Omental fat pad (tissue), 4 donors: ENCODE measurements around the gene ZNF786. TPM values are rescaled to one million over a fixed set of nuclear protein-coding genes. Genes with fewer than 3 reads are reported as not detected.
"Not testable (repeated sequence)": the region's sequence is repeated elsewhere in the genome, so short reads cannot be mapped to it uniquely, and the experiment has no call there.

ENCODE experiments used
- ATAC-seq: fragments of 150-250 bp; one replicate; pipeline ENCODE4 v1.9.1; 2016; ENCODE audit warnings: mild to moderate bottlenecking, moderate library complexity; ENCODE audit not compliant: low FRiP score
- DNase-seq: peaks from one replicate; pipeline ENCODE4 v3.0.0-alpha.2; 2019; ENCODE audit warnings: low spot score
- total RNA-seq, 4 donors: library from RNA; depleted of rRNA; stranded (reverse); fragments of >200 nt; gene quantifications; one replicate each; pipeline ENCODE4 v1.1.0, GENCODE V29; 2016
- TF ChIP-seq, protein P1 (sequence below), 3 donors: fragments of 450-650 bp; IDR thresholded peaks; one replicate each; pipeline ENCODE4 v1.5.1; 2016 to 2017; ENCODE audit warnings: antibody characterized with exemption in 3 of 3, mild to moderate bottlenecking in 3 of 3, moderate library complexity in 2 of 3

Gene ZNF786
- total RNA-seq, 4 donors from 2014 or later, result 3.0 to 6.0 (median 3.9) TPM

DNA sequence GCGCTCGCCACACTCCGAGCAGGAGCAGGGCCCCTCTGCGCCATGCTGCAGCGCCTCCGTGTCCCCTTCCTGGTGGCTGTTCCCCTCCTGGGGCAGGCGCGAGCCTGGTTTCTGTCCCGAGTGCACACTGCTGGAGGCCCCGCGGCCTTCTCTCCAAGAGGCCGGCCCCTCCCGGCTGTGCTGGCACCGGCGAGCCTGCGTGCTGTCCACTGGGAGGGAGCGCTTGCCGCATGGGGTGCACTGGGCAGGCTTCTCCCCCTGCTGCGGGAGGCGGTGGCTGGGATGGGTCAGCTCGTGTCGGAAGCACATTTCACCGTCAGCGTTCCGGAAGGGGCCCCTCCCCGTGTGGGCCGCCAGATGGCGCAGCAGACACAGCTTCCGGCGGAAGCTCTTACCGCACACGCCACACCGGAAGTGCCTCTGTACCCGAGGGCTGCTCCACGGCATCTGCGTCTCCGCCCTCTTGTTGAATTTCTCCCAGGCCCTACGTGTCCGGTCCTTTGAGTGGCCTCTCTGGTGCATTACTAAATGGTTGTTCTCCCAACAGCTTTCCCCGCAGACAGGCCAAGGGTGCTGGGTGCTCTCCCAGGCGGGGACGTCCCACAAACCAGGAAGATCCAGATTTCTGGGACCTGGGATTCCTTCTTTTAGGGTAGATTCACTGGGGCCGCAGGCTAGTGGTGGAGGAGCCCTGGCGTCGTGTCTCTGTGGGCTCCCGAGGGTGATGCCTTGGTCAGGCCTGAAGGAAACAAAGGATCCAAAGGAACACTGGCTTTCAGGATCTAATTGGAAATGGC lies 18.7 kb downstream of the ZNF786 start:
- TF ChIP-seq, protein P1, sequence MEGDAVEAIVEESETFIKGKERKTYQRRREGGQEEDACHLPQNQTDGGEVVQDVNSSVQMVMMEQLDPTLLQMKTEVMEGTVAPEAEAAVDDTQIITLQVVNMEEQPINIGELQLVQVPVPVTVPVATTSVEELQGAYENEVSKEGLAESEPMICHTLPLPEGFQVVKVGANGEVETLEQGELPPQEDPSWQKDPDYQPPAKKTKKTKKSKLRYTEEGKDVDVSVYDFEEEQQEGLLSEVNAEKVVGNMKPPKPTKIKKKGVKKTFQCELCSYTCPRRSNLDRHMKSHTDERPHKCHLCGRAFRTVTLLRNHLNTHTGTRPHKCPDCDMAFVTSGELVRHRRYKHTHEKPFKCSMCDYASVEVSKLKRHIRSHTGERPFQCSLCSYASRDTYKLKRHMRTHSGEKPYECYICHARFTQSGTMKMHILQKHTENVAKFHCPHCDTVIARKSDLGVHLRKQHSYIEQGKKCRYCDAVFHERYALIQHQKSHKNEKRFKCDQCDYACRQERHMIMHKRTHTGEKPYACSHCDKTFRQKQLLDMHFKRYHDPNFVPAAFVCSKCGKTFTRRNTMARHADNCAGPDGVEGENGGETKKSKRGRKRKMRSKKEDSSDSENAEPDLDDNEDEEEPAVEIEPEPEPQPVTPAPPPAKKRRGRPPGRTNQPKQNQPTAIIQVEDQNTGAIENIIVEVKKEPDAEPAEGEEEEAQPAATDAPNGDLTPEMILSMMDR (IDR thresholded peaks at IDR 0.05), result no peak
- no peak for ATAC-seq
- no peak for DNase-seq

DNA sequence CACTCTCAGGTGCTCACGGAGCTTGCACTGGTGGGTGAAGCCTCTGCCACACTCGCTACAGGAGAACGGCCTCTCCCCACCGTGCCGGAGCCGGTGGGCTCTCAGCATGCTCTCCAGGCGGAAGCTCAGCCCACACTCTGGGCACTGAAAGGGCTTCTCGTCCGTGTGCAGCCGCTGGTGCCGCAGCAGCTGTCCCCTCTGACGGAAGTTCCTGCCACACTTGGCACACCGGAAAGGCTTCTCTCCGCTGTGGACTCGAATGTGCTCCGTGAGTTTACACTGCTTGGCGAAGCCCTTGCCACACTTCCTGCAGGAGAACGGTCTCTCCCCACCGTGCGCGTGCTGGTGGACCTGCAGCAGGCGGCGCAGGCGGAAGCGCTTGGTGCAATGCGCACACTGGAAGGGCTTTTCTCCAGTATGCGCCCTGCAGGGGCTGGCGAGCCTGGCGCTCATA lies 19.3 kb downstream of the ZNF786 start:
- TF ChIP-seq, protein P1 (IDR thresholded peaks at IDR 0.05), result no peak
- ATAC-seq (no peak), DNase-seq (no peak)

DNA sequence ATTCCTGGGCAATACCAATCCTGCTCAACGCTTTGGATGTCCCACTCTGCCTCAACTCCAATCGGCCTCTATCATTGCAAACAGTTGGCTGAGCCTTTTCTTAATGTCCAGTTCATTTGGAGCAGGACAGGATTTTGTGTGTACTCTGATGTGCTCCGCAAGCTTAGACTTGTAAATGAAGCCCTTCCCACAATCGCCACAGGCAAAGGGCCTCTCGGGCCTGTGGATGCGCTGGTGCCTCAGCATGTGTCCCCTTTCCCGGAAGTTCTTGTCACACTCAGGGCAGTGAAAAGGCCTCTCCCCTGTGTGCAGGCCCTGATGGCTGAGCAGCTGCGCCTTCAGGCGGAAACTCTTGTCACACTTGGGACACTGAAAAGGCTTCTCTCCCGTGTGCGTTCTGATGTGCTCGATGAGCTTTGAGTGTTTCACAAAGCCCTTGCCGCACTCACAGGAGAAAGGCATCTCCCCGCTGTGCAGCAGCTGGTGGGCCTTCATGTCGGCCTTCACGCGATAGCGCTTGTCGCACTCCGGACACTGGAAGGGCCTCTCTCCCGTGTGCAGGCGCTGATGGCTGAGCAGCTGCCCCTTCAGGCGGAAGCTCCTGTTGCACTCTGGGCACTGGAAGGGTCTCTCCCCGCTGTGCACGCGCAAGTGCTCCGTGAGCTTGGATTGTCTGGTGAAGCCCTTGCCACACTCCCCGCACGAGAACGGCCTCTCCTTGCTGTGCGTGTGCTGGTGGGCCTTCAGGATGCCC lies 20.0 kb downstream of the ZNF786 start:
- ATAC-seq, result no peak
- no peak for DNase-seq
- TF ChIP-seq, protein P1 (IDR thresholded peaks at IDR 0.05), result no peak

DNA sequence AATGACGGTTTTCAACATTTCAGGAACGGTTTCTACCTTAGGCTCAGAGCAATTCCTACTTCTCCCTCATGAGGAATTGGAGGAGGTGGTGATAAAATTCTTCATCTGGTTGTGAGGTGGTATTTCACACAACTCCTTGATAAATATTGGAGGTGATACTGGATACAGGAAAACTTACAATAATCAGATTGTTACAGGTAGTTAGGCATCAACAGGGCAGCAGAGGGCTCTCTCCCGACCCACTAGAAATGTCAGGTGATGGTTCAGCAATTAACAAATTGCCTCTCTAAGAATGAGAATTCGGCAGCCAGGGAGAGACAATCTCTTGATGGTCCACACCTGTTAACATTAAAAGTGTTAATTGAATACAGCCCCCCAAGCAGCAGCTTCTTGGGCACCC lies 22.6 kb downstream of the ZNF786 start:
- DNase-seq (no peak), ATAC-seq (no peak)
- TF ChIP-seq, protein P1 (IDR thresholded peaks at IDR 0.05), result no peak

DNA sequence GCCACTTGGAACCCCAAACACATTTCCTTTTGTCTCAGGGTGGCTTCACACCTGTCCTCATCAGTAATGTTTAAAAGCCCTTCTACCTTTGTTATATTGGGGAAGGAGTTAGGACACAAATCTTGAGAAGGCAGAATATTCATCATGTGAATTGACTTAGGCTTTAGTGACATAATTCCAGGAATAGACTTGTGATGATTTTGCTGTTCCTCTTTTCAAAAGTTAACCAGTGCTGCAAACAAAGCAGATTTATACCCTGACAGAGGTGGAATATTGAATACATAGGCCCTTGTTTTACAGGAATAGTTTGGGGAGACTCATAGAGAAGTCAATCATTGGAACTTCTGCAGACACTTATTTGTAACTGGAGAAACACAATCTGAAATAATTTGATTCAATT lies 27.0 kb downstream of the ZNF786 start:
- TF ChIP-seq, protein P1 (IDR thresholded peaks at IDR 0.05), result no peak
- DNase-seq (no peak), ATAC-seq (no peak)

DNA sequence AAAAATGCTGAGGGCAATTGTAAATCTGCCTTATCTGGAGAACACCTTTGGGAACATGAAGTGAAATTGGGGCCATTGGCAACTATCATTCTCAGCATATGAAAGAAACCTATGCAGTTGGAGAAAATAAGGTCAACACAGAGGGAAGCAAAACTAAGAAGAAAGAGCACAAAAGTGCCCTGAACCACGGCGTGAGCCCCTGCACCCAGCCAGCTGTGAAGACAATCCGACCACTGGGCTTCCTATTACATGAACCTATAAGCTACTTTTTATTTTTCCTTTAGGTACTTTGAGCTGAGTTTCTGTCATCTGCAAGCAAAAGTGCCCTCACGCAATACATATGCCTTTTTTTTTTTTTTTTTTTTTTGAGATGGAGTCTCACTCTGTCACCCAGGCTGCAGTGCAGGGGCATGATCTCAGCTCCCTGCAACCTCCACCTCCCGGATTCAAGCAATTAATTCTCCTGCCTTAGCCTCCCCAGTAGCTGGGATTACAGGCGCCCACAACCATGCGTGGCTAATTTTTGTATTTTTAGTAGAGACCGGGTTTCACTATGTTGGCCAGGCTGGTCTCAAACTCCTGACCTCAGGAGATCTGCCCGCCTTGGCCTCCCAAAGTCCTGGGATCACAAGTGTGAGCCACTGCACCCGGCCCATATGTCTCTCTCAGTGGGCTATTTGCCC lies 28.2 kb downstream of the ZNF786 start:
- not testable (repeated sequence) for DNase-seq

DNA sequence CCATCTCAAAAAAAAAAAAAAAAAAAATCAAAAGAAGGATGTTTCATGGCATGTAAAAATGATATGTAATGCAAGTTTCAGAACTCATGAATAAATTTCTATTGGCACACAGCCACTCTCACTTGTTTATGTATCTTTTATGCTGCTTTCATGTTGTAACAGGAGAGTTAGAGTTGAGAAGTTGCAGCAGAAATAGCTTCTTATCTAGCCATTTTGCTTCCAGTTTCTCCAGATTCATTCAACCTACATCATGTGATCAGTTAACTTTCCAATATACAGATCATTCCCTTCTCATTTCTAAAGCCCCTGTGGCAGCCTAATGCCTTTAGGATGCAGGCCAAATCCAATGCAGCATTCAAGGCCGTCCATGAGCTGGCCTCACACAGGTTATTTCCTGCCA lies 30.4 kb downstream of the ZNF786 start:
- DNase-seq, result no peak
- TF ChIP-seq, protein P1 (IDR thresholded peaks at IDR 0.05), result no peak
- no peak for ATAC-seq

More for the DNA sequence above, 28.2 kb downstream of the ZNF786 start:
- not testable (repeated sequence) for ATAC-seq
